LNCaP clone FGC (cell line): ENCODE data around the gene TES.

Experiments used
- DNase-seq: peaks from one replicate; pipeline ENCODE4 v3.0.0-alpha.2; 2011; ENCODE audit warnings: low read depth
- H3K4me3 ChIP-seq: 2 replicates; pipeline ENCODE4 v1.5.1; 2011; ENCODE audit warnings: mild to moderate bottlenecking, low read depth, low read length, control low read depth
- TF ChIP-seq, protein P1 (sequence below): IDR thresholded peaks from 2 replicates; pipeline ENCODE4 v1.5.1; 2012; ENCODE audit warnings: mild to moderate bottlenecking; ENCODE audit not compliant: control insufficient read depth, insufficient read depth; ENCODE audit errors: extremely low read depth

Gene TES

GRCh38 chr7:116166156-116166555 lies 44.2 kb upstream of the TES start:
- no peak for DNase-seq
- TF ChIP-seq, protein P1, sequence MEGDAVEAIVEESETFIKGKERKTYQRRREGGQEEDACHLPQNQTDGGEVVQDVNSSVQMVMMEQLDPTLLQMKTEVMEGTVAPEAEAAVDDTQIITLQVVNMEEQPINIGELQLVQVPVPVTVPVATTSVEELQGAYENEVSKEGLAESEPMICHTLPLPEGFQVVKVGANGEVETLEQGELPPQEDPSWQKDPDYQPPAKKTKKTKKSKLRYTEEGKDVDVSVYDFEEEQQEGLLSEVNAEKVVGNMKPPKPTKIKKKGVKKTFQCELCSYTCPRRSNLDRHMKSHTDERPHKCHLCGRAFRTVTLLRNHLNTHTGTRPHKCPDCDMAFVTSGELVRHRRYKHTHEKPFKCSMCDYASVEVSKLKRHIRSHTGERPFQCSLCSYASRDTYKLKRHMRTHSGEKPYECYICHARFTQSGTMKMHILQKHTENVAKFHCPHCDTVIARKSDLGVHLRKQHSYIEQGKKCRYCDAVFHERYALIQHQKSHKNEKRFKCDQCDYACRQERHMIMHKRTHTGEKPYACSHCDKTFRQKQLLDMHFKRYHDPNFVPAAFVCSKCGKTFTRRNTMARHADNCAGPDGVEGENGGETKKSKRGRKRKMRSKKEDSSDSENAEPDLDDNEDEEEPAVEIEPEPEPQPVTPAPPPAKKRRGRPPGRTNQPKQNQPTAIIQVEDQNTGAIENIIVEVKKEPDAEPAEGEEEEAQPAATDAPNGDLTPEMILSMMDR = no peak
- H3K4me3 ChIP-seq = no peak overlapping the region

- no peak for DNase-seq
- TF ChIP-seq, protein P1 = no peak
- H3K4me3 ChIP-seq = no peak overlapping the region
Measured at GRCh38 chr7:116167177-116167576, 43.2 kb upstream of the TES start.

DNA sequence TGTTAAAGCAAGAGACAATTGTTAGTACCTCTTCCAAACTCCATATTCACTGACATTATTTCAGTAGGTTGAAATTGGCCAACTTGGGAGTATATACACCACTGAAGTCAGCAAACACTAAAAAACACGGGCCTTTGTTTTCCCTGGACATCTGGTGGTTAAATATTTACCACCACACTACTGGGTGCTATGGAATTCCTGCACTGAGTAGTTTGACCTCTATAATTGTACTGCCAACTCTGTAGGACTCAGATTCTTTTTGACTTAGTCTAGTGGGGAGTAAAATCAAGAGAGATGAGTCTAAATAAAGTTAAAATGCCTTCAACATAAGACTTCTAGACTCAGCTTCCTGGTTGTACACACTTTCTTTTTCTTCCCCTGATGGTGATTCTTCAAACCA lies 41.3 kb upstream of the TES start:
- peak; percentile 22 for DNase-seq
- H3K4me3 ChIP-seq = no peak overlapping the region
- TF ChIP-seq, protein P1 = no peak

GRCh38 chr7:116170180-116170579 lies 40.2 kb upstream of the TES start:
- TF ChIP-seq, protein P1 = no peak
- DNase-seq = peak; percentile 14
- H3K4me3 ChIP-seq = no peak overlapping the region

GRCh38 chr7:116171094-116171493 lies 39.2 kb upstream of the TES start:
- TF ChIP-seq, protein P1 = no peak
- no peak for DNase-seq

GRCh38 chr7:116172353-116172752 lies 38.0 kb upstream of the TES start:
- H3K4me3 ChIP-seq = no peak overlapping the region
- DNase-seq = no peak
- TF ChIP-seq, protein P1 = no peak

More at GRCh38 chr7:116171094-116171493, 39.2 kb upstream of the TES start:
- H3K4me3 ChIP-seq = no peak overlapping the region
